Thyroid gland (tissue), 4 donors: Measurements from ENCODE around the gene RELCH. TPM values are rescaled to one million over a fixed set of nuclear protein-coding genes. Genes with fewer than 3 reads are reported as not detected.

Experiments
- DNase-seq, 2 donors: peaks; one replicate each; pipeline ENCODE4 v3.0.0-alpha.2; 2019
- H3K27ac ChIP-seq, 3 donors: fragments of 200-600 bp; sonication (generic); 1 replicate in 2 of 3; 2 replicates in 1 of 3; pipeline ENCODE4 v1.5.1; 2016 to 2019; ENCODE audit warnings: mild to moderate bottlenecking in 1 of 3, moderate library complexity in 1 of 3
- H3K27me3 ChIP-seq: fragments of 200-600 bp; sonication (generic); one replicate; pipeline ENCODE4 v1.5.1; 2019
- H3K36me3 ChIP-seq, 2 donors: fragments of 200-600 bp; sonication (generic); one replicate each; pipeline ENCODE4 v1.5.1; 2016 to 2019
- H3K4me1 ChIP-seq, 2 donors: fragments of 200-600 bp; sonication (generic); one replicate each; pipeline ENCODE4 v1.5.1; 2017 to 2019
- H3K4me3 ChIP-seq, 3 donors: fragments of 200-600 bp; sonication (generic); replicated peaks in 1 of 3; 1 replicate in 2 of 3; 2 replicates in 1 of 3; pipeline ENCODE4 v1.5.1; 2016; ENCODE audit warnings: mild to moderate bottlenecking in 1 of 3
- H3K9me3 ChIP-seq: fragments of 200-600 bp; sonication (generic); one replicate; pipeline ENCODE4 v1.5.1; 2017
- POLR2A ChIP-seq, 2 donors: fragments of 450-650 bp; IDR thresholded peaks; one replicate each; pipeline ENCODE4 v1.6.1; 2017; ENCODE audit warnings: antibody characterized with exemption in 2 of 2, mild to moderate bottlenecking in 2 of 2, moderate library complexity in 1 of 2
- WGBS, 2 donors: methylation state at CpG; one replicate each; pipeline ENCODE4 v1.1.5; 2017; 5-methylcytosine and 5-hydroxymethylcytosine counted together
- intact Hi-C: fragments of 100-400 bp; cut with DNase I; formaldehyde crosslinking; loops from one replicate; pipeline ENCODE4 v1.15.1; 2023
- total RNA-seq, 4 donors: library from RNA; depleted of rRNA; stranded (reverse); fragments of >200 nt; gene quantifications; one replicate each; pipeline ENCODE4 v1.2.3, GENCODE V29; 2016
- TF ChIP-seq, protein P1 (sequence below), 6 experiments: fragments of 200-600 bp in 3 of 6; fragments of 450-650 bp in 3 of 6; sonication (generic) in 3 of 6; IDR thresholded peaks; one replicate each; pipeline ENCODE4 v1.5.1; 2016 to 2019; ENCODE audit warnings: antibody characterized with exemption in 6 of 6, mild to moderate bottlenecking in 2 of 6, inconsistent platforms in 1 of 6, moderate library complexity in 1 of 6

Gene RELCH
- total RNA-seq, 4 donors from 2014 or later, result 48.2 to 101 (median 56.9) TPM

DNA sequence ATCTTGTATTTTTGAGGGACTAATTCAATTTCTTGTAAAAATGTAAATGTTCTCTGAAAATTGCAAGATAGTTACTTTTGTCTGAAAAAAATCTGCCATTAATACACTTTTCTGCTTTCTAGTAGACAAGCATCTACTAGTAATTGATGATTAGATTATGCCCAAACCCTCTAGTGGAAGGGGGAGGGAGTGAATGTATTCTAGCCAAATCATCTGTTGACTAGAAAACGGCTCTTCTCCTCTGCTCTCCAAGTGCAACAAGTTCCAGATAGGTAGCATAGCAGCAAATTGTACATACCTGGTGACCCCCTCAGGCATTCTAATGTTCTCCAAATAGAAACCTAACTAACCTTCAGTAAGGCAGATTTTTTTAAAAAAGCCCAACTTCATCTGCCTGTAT lies 58.6 kb downstream of the RELCH start:
- DNase-seq, result no peak
- Histone ChIP-seq H3K4me3 (no peak overlapping the region), H3K4me1 (no peaks in the 10 kb centered on the region), H3K27ac (no peak overlapping the region), H3K27me3 (no peaks in the 10 kb centered on the region), H3K36me3 (peaks cover 0 to 10% of the 10 kb centered on the region in 2 donors), H3K9me3 (no peaks in the 10 kb centered on the region)
- TF ChIP-seq POLR2A (IDR thresholded peaks at IDR 0.05), result no peak
- TF ChIP-seq, protein P1, sequence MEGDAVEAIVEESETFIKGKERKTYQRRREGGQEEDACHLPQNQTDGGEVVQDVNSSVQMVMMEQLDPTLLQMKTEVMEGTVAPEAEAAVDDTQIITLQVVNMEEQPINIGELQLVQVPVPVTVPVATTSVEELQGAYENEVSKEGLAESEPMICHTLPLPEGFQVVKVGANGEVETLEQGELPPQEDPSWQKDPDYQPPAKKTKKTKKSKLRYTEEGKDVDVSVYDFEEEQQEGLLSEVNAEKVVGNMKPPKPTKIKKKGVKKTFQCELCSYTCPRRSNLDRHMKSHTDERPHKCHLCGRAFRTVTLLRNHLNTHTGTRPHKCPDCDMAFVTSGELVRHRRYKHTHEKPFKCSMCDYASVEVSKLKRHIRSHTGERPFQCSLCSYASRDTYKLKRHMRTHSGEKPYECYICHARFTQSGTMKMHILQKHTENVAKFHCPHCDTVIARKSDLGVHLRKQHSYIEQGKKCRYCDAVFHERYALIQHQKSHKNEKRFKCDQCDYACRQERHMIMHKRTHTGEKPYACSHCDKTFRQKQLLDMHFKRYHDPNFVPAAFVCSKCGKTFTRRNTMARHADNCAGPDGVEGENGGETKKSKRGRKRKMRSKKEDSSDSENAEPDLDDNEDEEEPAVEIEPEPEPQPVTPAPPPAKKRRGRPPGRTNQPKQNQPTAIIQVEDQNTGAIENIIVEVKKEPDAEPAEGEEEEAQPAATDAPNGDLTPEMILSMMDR (IDR thresholded peaks at IDR 0.05), result no peak
- WGBS, 2 donors, result 0 to 29% methylated on average over 1 of the region's 1 CpG
- intact Hi-C loops, result no loop called here

DNA sequence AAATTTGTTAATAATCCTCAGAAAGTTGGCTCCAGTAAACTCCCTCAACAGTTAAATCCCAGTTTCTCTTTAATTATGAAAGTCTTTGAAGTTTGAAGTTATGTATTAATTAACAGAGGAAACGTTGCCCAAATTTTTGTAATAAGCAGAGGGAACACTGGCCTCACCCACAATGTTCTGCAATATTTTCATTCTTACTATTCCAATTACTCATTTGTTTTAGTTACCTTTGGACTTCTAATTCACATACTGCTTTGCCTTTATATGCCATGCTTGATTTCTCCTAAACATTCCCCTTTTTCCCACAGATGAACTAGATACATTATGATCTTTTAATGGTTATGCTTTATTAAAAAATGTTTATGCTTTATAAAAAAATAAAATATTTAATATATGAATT lies 61.3 kb downstream of the RELCH start:
- Histone ChIP-seq H3K4me3 (no peak overlapping the region), H3K27ac (no peak overlapping the region), H3K27me3 (no peaks in the 10 kb centered on the region), H3K4me1 (no peaks in the 10 kb centered on the region), H3K36me3 (peaks cover 0 to 10% of the 10 kb centered on the region in 2 donors), H3K9me3 (no peaks in the 10 kb centered on the region)
- WGBS, 2 donors, result 65% methylated on average over 1 of the region's 1 CpG
- TF ChIP-seq, protein P1 (IDR thresholded peaks at IDR 0.05), result no peak
- TF ChIP-seq POLR2A (IDR thresholded peaks at IDR 0.05), result no peak
- intact Hi-C loops, result loop anchor here (2.0 kb wide), 1 partner anchor 66 kb away; no protein-coding TSS in a partner anchor
- no peak for DNase-seq

DNA sequence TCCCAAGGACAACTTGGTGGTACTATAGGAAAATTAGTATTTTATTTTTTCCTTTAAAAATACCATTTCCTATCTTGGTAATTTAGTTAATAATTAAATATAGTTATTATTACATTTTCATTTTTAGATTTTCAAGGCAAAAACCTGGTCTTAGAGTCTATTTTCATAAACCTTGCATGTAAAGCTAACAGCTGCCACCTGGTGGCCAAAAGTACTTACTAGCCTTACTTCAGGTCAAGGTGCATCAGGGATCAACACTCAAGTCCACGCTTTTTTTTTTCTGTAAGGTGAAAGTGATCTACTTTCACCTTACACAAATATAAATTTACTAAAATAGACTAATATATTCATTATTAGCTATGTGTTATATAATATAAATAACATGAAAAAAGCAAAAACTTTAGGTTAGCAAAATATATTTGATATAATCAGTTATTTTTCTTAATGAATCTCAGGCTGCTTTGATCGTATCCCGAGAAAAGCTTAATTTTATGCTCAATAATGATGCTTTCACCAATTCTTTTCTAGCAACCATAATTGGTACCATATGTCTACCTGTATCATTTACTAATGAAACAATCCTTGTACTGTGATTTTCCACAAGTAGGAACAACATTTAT lies 62.5 kb downstream of the RELCH start:
- H3K9me3 ChIP-seq, result no peaks in the 10 kb centered on the region
- peaks cover 0 to 9% of the 10 kb centered on the region in 2 donors for H3K36me3 ChIP-seq
- intact Hi-C loops, result loop anchor here (2.0 kb wide), 1 partner anchor 67 kb away; no protein-coding TSS in a partner anchor
- WGBS, 2 donors, result 76 to 79% methylated on average over 3 of the region's 3 CpGs
- TF ChIP-seq, protein P1 (IDR thresholded peaks at IDR 0.05), result peak; percentile 58 to 84 (median 72)
- no peak for TF ChIP-seq POLR2A (IDR thresholded peaks at IDR 0.05)
- DNase-seq, result peak; percentile 88
- no peak overlapping the region for H3K27ac ChIP-seq
- H3K27me3 ChIP-seq, result no peaks in the 10 kb centered on the region
- no peak overlapping the region for H3K4me3 ChIP-seq
- no peaks in the 10 kb centered on the region for H3K4me1 ChIP-seq

DNA sequence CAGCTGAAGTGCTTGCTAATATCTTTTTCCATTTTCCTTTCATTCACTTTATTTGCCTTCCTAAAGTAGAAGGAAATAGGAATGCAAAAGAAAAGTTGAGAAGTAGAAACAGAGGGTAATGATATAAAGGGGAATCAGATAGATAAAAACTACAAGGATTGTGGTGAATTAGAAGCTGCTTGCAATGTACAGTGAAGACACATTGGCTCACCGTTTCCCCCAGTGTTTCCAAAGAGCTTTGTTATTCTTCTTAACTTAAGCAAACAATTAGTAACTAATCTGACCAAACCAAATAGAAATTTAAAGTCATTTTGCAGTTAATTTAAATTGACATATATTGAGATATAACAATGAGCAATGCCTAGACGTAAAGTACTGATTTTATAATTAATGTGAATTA lies 63.4 kb downstream of the RELCH start:
- no peak for DNase-seq
- Histone ChIP-seq H3K9me3 (no peaks in the 10 kb centered on the region), H3K36me3 (peaks cover 1 to 4% of the 10 kb centered on the region in 2 donors), H3K27ac (no peak overlapping the region), H3K27me3 (no peaks in the 10 kb centered on the region), H3K4me1 (no peaks in the 10 kb centered on the region), H3K4me3 (no peak overlapping the region)
- TF ChIP-seq POLR2A (IDR thresholded peaks at IDR 0.05), result no peak
- TF ChIP-seq, protein P1 (IDR thresholded peaks at IDR 0.05), result no peak
- WGBS, 2 donors, result 89% methylated on average over 2 of the region's 2 CpGs
- intact Hi-C loops, result no loop called here

DNA sequence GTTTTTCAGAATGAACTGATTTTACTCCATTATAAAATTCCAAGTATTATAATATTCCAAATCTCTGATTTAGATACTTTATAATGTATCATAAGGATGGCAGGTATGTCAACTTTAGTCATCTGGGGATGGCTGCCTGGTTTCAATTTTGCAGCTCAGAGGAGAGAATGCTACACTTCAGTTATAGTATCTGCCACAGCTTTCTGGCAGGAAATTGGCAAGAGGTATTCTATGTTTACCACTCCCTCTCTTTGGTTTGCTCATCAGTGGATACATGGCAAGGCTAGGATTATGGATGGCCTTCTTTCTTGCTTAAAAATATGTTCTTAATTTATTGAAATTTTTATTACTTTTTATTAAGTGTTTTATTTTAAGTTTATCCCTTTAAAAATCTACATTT lies 71.0 kb downstream of the RELCH start:
- intact Hi-C loops, result no loop called here
- Histone ChIP-seq H3K36me3 (peaks cover 22 to 32% of the 10 kb centered on the region in 2 donors), H3K4me1 (no peaks in the 10 kb centered on the region)

More for the DNA sequence above, 71.0 kb downstream of the RELCH start:
- TF ChIP-seq, protein P1 (IDR thresholded peaks at IDR 0.05), result no peak
- no peak for TF ChIP-seq POLR2A (IDR thresholded peaks at IDR 0.05)
- Histone ChIP-seq H3K27ac (no peak overlapping the region), H3K27me3 (no peaks in the 10 kb centered on the region), H3K4me3 (no peak overlapping the region), H3K9me3 (no peaks in the 10 kb centered on the region)
- DNase-seq, result no peak
